Right atrium auricular region (tissue), 2 donors: ENCODE measurements around the gene SERPINE2. TPM values are rescaled to one million over a fixed set of nuclear protein-coding genes. Genes with fewer than 3 reads are reported as not detected.

ENCODE experiments used
- DNase-seq: peaks from one replicate; pipeline ENCODE4 v3.0.0-alpha.2; 2019; ENCODE audit warnings: low spot score
- H3K27ac ChIP-seq, 2 donors: fragments of 200-600 bp; sonication (generic); 1 replicate in 1 of 2; 2 replicates in 1 of 2; pipeline ENCODE4 v1.5.1; 2016 to 2019
- H3K27me3 ChIP-seq, 2 donors: fragments of 200-600 bp; sonication (generic); one replicate each; pipeline versions ENCODE4 v1.5.1 to v1.6.0; 2017 to 2019
- H3K36me3 ChIP-seq: fragments of 200-600 bp; sonication (generic); one replicate; pipeline ENCODE4 v1.5.1; 2016
- H3K4me1 ChIP-seq, 2 donors: fragments of 200-600 bp; sonication (generic); one replicate each; pipeline versions ENCODE4 v1.5.1 to v1.6.0; 2017 to 2019
- H3K4me3 ChIP-seq, 2 donors: fragments of 200-600 bp; sonication (generic); 1 replicate in 1 of 2; 2 replicates in 1 of 2; pipeline ENCODE4 v1.5.1; 2017 to 2019; ENCODE audit warnings: mild to moderate bottlenecking in 1 of 2, moderate library complexity in 1 of 2
- H3K9me3 ChIP-seq, 2 donors: fragments of 200-600 bp; sonication (generic); one replicate each; pipeline ENCODE4 v1.5.1; 2019
- total RNA-seq, 2 donors: library from RNA; depleted of rRNA; stranded (reverse); fragments of >200 nt; gene quantifications; one replicate each; pipeline ENCODE4 v1.1.0, GENCODE V29; 2016
- TF ChIP-seq, protein P1 (sequence below), 2 donors: fragments of 200-600 bp; sonication (generic); IDR thresholded peaks; one replicate each; pipeline ENCODE4 v1.5.1; 2019; ENCODE audit warnings: antibody characterized with exemption in 2 of 2

SERPINE2 gene
- total RNA-seq, 2 donors from 2014 or later = 20.2 to 54.3 TPM

DNA sequence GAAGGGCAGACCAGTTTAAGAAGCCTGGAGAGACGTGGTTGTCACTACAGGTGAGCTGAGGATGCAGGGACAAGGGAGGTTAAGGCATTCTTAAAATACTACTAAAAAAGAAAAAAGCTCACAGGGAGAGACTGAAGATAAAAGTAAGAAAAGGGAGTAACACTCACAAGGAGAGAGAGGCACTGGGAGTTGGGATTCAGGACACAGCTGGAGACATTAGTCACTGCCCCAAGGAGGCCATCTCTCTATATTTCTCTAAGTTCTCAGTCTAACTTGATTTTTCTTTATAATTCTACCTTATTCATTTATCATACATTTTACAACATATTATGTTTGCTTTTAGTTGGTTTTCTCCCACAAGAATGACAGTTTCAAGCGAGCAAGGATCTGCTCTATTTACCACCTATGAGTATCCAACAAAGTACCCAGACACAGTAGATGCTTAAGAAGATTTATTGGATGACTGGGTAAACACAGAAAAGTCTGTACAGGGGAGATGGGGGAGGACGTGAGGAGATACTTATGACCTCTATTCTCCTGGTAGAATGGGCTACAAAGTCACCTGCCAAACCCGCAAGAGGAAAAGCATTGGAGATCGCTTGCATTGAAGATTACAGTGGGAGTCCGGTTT is 2.2 kb downstream of the SERPINE2 start:
- Histone ChIP-seq H3K9me3 (no peaks in the 10 kb centered on the region), H3K27ac (no peak overlapping the region), H3K36me3 (no peaks in the 10 kb centered on the region), H3K4me3 (peak overlapping the region; percentile 12 to 53), H3K4me1 (peaks cover 0 to 9% of the 10 kb centered on the region in 2 donors), H3K27me3 (no peaks in the 10 kb centered on the region)
- TF ChIP-seq, protein P1, sequence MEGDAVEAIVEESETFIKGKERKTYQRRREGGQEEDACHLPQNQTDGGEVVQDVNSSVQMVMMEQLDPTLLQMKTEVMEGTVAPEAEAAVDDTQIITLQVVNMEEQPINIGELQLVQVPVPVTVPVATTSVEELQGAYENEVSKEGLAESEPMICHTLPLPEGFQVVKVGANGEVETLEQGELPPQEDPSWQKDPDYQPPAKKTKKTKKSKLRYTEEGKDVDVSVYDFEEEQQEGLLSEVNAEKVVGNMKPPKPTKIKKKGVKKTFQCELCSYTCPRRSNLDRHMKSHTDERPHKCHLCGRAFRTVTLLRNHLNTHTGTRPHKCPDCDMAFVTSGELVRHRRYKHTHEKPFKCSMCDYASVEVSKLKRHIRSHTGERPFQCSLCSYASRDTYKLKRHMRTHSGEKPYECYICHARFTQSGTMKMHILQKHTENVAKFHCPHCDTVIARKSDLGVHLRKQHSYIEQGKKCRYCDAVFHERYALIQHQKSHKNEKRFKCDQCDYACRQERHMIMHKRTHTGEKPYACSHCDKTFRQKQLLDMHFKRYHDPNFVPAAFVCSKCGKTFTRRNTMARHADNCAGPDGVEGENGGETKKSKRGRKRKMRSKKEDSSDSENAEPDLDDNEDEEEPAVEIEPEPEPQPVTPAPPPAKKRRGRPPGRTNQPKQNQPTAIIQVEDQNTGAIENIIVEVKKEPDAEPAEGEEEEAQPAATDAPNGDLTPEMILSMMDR (IDR thresholded peaks at IDR 0.05) = no peak
- DNase-seq = no peak

DNA sequence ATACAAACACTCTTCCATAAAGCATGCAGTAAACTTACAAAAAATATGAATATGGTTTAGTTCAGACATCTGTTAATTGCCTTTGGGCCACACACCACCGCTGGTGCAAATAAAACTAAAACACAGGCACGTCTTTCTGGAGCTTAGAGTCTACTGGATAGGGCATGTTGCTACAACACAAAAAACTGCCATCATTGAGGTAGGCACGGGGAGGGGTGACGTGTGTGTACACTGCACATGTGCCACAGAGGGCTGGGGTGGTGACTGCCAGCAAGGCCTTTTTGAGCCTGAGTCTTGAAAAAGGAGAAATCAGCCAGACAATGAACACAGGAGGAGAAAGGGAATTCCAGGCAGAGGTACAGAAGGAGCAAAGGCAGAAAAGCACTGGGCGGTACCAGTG is 5.1 kb downstream of the SERPINE2 start:
- Histone ChIP-seq H3K36me3 (no peaks in the 10 kb centered on the region), H3K27ac (no peak overlapping the region), H3K4me3 (no peak overlapping the region), H3K4me1 (no peaks in the 10 kb centered on the region), H3K27me3 (no peaks in the 10 kb centered on the region), H3K9me3 (no peaks in the 10 kb centered on the region)
- TF ChIP-seq, protein P1 (IDR thresholded peaks at IDR 0.05) = no peak
- no peak for DNase-seq

DNA sequence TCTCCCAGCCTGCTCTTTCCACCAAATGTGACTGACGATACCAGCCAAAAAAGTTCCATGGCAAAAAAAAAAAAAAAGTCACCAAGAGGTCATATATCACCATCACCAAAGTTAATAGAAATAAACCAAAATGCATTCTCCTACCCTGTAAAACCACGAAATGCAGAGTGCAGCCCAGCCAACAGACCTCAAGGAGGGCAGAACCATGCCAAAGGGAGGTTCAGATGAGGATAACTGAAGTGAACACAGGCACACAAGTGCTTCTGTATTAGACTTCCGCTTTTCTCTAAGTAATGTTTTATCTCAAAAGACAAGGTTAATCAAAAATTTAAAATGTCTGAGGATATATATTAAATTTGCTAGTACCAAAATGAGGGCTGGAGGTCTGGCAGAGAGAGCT is 5.5 kb downstream of the SERPINE2 start:
- H3K9me3 ChIP-seq = no peaks in the 10 kb centered on the region
- H3K4me3 ChIP-seq = no peak overlapping the region
- H3K4me1 ChIP-seq = no peaks in the 10 kb centered on the region
- no peaks in the 10 kb centered on the region for H3K36me3 ChIP-seq
- TF ChIP-seq, protein P1 (IDR thresholded peaks at IDR 0.05) = no peak
- H3K27me3 ChIP-seq = no peaks in the 10 kb centered on the region
- DNase-seq = no peak
- no peak overlapping the region for H3K27ac ChIP-seq

DNA sequence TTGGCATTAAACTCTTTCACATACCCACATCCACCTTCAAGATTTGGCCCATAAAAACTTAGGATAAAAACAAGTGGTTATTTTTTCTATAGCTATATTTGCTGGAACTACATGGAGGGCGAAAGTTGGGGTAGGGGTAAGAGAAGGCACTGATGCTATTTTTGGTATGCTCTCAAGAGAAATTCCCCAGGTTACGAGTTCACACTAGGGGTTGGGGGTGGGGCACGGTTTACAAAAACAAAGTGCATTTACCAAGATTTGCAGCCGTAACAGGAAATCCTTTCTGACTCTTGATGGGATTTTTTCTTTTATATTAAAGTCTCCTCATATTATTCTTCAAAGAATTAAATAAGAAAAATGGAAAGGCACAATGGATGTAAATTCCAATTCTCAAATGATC is 6.8 kb downstream of the SERPINE2 start:
- DNase-seq = no peak
- Histone ChIP-seq H3K27me3 (no peaks in the 10 kb centered on the region), H3K9me3 (no peaks in the 10 kb centered on the region), H3K4me1 (no peaks in the 10 kb centered on the region), H3K4me3 (no peak overlapping the region), H3K27ac (no peak overlapping the region), H3K36me3 (no peaks in the 10 kb centered on the region)
- TF ChIP-seq, protein P1 (IDR thresholded peaks at IDR 0.05) = no peak

DNA sequence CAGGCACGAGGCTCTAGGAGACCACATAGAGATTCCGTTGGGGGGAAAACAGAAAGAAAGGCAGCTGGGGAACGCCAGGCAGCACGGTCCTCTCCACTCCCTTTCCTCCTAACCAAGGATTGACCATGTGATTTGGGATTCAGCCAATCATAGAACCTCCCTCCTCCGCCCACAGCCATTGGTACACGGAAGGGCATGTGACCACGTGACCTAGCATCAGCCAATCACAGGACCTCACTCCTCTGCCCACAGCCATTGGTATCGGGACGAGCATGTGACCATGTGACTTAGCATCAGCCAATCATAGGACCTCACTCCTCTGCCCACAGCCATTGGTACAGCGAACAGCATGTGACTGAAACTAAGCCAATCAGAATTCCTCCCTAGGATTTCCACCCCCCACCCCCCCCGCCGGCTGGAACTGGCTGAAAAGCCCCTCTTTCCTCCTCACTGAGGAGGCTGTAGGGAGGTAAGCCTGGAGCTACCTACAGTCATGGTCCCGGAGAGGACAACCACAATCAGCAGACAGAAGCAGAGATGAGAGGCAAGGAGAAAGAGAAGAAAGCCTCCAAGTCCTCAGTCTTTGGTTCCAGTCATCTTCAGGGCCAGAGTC is 7.6 kb downstream of the SERPINE2 start:
- TF ChIP-seq, protein P1 (IDR thresholded peaks at IDR 0.05) = no peak
- no peaks in the 10 kb centered on the region for H3K9me3 ChIP-seq
- H3K4me3 ChIP-seq = no peak overlapping the region
- no peak overlapping the region for H3K27ac ChIP-seq
- H3K36me3 ChIP-seq = no peaks in the 10 kb centered on the region
- H3K4me1 ChIP-seq = no peaks in the 10 kb centered on the region
- no peak for DNase-seq
- no peaks in the 10 kb centered on the region for H3K27me3 ChIP-seq

DNA sequence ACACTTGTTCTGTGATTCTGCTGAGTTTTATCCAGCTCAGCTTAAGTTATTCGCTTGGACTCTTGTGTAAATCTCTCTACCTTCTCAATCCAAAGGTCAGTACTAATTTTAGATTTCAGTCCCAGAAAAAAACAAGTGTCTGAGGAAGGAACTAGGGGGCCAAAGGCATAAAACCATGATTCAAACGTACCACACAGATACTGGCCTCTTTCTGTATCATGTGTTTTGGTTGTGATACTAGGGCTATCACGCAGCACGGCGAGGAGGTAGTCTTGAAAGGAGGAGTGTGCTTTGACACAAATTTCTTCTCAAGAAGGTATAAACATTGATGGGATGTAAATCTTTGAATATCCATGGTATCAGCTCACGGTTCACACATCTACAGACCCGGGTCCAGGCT is 8.3 kb downstream of the SERPINE2 start:
- H3K4me3 ChIP-seq = no peak overlapping the region
- H3K27ac ChIP-seq = no peak overlapping the region
- no peaks in the 10 kb centered on the region for H3K27me3 ChIP-seq
- H3K36me3 ChIP-seq = no peaks in the 10 kb centered on the region
- no peaks in the 10 kb centered on the region for H3K4me1 ChIP-seq
- no peaks in the 10 kb centered on the region for H3K9me3 ChIP-seq
- TF ChIP-seq, protein P1 (IDR thresholded peaks at IDR 0.05) = no peak
- DNase-seq = no peak
